CD4-positive, alpha-beta T cell treated with Interleukin-15 for 4 hours (primary cell): ENCODE results near the gene VILL.
"Not testable (repeated sequence)": the region's sequence is repeated elsewhere in the genome, so short reads cannot be mapped to it uniquely, and the experiment has no call there.

Source experiments
- DNase-seq: peaks from one replicate; pipeline ENCODE4 v3.0.0-alpha.2; 2020; ENCODE audit warnings: low spot score

VILL gene

GRCh38 chr3:38036286-38036685, 45.7 kb downstream of the VILL start:
- no peak for DNase-seq

GRCh38 chr3:38036906-38037305, 46.3 kb downstream of the VILL start:
- no peak for DNase-seq

- peak; percentile 91 for DNase-seq
These were observed 47.9 kb downstream of the VILL start for GRCh38 chr3:38038447-38038911.

GRCh38 chr3:38039101-38039898, 48.7 kb downstream of the VILL start, which contains the start of gene DLEC1:
DLEC1 (plus strand) TSS chr3:38039208; CDS start chr3:38039226, 18 bp downstream.
- peak; percentile 91 for DNase-seq

GRCh38 chr3:38039899-38040261, 49.3 kb downstream of the VILL start:
- peak; percentile 81 for DNase-seq

- no peak for DNase-seq
These were observed 49.8 kb downstream of the VILL start for GRCh38 chr3:38040401-38040800.

GRCh38 chr3:38043486-38043885, 52.9 kb downstream of the VILL start:
- no peak for DNase-seq

- no peak for DNase-seq
These were observed 55.4 kb downstream of the VILL start for GRCh38 chr3:38046027-38046426.

- DNase-seq, result no peak
These were observed 56.2 kb downstream of the VILL start for GRCh38 chr3:38046821-38047220.

- no peak for DNase-seq
These were observed 57.3 kb downstream of the VILL start for GRCh38 chr3:38047896-38048295.

- no peak for DNase-seq
These were observed 59.0 kb downstream of the VILL start for GRCh38 chr3:38049358-38050126.

GRCh38 chr3:38051131-38051530, 60.5 kb downstream of the VILL start:
- no peak for DNase-seq

GRCh38 chr3:38053286-38053685, 62.7 kb downstream of the VILL start:
- DNase-seq, result not testable (repeated sequence)

- not testable (repeated sequence) for DNase-seq
These were observed 63.4 kb downstream of the VILL start for GRCh38 chr3:38053813-38054498.

GRCh38 chr3:38054499-38055001, 64.0 kb downstream of the VILL start:
- DNase-seq, result no peak
